Activated T-cell treated with anti-CD3 and anti-CD28 coated beads, Interleukin-2, amount 50 U/mL, for 48 hours (primary cell): ENCODE measurements around the gene KRT37.
"Not testable (repeated sequence)": the region's sequence is repeated elsewhere in the genome, so short reads cannot be mapped to it uniquely, and the experiment has no call there.

Experiments used
- DNase-seq, 2 experiments: peaks; one replicate each; pipeline ENCODE4 v3.0.0-alpha.2; 2020

The KRT37 gene

DNA sequence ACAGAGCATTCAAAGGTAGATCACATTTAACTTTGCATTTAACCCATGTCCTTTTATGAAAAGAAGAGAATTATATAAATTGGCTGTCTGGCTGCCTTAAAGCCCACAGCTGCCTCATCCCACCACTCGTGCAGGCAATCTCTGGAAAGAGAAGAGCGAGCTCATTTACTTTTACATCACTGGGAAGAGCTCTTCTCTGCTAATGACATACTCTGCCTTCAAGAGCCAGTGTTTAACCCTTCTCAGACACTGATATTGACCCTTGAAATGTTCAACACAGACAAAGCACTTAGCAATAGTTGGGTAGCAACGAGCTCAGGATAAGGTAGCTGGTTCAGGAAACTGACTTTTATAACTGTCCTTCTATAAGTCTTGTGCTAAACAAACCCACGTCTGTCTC is 9.6 kb upstream of the KRT37 start:
- DNase-seq: no peak

DNA sequence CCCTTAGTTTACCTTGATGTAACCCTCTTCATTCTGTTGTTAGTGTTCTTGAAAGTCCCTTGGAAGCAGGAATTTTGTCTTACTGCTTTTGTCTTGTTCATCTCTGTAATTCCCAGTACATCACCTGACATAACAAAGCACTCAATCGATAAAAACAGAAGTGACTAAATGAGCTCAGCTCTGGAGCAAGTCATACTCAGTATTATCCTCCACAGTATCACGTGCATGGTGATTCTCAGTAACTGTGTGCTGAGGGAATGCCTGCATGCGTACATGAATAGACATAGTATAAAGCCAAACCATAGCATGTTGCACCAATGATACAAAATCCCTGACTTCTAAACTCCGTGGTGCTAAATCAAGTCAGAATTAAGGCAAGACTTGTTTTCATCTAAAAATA is 9.2 kb upstream of the KRT37 start:
- no peak for DNase-seq

DNA sequence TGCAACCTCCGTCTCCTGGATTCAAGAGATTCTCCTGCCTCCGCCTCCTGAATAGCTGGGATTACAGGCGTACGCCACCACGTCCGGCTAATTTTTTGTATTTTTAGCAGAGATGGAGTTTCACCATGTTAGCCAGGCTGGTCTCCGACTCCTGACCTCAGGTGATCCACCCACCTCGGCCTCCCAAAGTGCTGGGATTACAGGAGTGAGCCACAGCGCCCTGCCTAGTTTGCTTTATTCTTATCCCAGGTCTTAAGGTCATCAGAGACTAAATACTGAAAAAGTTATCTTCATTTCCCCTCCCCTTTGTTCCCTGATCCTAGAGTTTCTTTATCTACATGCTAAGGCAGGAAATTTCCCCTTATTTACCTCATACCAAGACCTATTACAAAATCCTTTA is 6.0 kb upstream of the KRT37 start:
- not testable (repeated sequence) for DNase-seq

DNA sequence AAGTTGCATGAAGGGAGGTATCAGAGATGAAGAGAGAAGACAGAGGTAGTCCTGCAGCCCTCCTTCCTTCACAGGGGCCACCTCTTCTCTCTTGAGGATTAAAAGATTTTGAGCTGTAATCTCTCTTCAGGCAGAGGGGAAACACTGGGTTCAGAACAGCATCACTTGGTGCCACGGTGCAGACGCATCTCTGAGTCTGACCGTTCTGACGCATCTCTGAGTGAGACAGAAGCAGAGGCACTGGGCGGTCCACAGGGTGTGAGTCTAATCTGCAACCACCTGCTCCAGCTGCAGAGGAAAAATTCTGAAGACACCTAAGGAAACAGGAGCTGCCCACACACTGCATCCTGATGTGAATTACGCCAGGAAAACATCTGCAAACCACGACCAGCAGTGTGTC is 5.3 kb upstream of the KRT37 start:
- DNase-seq: no peak

DNA sequence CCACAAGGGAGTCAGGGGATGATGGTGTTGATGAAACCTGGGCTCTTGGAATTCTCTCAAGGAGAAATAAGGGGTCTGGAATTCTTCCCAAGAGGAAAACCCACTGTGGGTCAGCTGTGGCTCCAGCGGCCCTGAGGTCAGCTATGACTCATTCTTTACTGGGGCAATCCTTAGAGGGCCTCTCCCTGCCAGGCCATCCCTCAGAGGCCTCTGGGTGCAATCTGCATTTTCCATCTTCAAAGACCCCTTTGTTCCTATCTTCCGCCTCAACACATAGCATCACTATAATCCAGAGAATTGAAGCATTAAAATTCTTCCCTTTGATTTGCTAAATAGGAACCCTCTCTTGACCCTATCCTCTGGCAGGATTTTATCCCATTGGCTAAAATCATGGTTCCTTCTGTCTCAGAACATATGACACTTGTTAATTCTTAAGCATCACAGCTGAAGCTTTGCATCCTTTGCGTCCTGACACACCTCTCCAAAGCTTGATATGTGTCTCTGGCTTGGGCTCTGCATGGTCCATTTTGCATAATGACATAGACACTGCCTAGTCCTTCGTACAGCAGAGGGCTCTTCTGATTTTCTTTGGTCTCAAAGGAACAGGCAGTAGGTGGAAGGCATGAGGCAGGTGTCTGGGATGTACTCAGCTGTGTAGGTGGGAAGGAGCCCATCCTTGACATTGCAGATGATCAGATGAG is 4.4 kb upstream of the KRT37 start:
- DNase-seq: no peak

DNA sequence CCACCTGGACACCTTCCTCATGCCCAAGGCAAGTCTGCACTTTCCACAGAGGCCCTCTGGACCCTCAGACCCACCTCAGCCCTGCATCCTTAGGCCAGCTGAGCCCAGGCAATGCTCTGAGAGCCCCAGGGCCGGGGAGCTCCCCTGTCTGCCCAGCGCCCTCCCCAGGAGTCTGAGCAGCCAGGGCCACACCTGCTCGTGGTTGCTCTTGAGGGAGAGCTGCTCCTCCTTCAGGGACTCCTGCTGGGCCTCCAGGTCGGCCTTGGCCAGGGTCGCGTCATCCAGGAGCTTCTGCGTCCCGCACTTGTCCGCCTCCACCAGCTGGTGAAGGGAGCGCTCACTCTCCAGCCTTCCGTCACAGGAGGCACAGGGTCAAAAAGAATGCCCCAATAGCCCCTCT is 1.8 kb downstream of the KRT37 start:
- not testable (repeated sequence) for DNase-seq

DNA sequence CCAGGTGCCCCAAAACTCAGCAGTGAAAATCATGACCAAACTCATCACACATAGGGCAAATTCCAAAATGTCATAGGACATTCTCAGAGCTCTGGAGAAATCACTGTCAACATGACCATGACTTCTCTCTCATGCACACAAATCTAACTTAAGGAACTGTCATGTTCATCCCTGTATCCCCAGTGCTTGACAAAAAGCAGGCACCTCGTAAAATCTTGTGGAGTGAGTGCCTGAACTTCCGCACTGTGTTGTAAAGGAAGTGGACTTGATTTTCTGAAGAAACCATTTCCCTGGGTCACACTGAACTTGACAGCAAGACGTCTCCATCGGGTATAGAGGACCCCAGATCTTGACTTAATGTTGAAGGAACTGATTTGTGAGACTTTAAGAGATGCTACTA is 2.8 kb downstream of the KRT37 start:
- no peak for DNase-seq

DNA sequence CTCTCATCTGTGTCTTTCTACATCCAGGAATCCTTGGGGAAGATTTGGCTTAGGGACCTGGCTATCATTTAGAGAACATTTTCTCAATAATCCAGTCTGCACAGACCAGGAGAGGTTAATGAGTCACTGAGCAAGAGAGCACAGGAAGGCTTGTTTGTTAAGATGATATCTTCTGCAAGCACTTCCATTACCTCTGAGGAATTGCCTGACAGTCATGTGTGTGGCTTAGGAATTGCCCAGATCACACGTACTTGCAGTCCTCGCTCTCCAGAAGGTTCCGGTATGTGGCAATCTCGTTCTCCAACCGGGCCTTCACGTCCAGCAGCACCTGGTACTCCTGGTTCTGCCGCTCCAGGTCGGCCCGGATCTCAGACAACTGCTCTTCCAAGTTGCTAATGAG is 3.3 kb downstream of the KRT37 start:
- no peak for DNase-seq

DNA sequence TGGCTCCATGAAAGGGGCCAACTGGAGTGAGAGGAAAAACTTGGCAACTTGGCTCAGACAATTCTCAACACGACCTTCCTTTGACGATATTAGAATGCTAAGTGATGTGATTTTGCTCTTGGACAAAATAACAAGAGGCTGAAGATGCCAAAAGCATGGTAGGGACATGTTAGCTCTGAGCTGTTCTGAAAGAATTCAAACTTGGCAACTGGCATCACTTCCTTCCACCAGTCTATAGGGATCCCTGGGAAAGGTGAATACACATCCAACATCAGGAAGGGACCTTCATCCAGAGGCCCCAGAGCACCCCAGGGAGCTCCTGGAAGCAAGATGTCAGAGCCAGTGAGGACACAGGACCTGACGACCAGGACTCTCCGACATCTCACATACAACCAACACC is 4.3 kb downstream of the KRT37 start:
- no peak for DNase-seq

DNA sequence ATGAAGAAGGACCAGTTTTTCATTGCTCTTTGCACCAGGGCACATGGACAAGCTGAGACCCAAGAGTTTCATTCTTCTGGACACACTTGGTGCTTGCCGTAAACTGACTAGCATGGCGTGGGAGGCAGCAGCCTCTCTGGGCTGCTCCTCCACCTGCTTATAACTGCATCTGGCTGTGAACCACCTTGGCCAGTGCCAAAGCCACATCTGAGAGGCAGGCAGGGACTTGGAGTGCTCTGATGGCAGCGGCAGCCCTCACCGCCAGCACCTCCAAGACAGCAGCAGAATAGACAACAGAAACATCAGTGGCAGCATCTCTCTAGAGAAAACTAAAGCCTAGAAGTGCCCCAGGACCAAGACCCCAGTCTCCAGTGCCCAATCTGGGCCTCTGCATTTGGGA is 4.7 kb downstream of the KRT37 start:
- DNase-seq: no peak

DNA sequence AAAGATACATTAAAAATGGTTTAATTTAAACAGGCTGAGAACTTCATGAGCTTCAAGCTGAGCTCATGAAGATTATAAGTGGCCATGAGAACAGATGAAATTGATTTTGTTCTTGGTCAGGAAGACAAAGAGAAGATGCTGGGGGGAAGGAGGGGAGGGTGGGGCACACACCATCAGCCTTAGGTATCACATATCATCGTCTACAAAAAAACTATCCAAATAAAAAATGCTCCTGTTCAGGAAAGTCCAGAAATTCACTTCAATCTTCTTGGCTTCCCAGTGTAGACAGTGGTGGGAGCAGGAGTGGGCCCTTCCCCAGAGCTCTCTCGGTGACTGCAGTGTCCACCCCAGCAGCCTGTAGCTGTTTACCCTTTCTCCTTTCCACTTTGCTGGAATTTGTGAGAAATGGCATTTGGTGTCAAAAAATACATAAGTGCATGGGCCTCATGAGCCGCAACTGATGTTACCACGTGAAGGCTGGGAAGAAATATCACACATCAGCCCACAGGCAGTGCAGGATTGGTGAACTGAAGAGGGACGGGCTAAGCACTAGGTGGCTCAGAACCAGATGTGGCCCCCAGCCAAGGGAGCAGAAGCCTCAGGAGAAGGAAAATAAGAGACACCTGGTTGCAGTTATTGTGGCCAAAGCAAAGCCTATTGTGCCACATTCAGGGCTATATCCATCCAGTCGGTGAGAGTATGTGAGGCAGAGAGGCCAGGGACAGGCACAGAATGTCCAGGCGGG is 6.1 kb downstream of the KRT37 start:
- DNase-seq: no peak

DNA sequence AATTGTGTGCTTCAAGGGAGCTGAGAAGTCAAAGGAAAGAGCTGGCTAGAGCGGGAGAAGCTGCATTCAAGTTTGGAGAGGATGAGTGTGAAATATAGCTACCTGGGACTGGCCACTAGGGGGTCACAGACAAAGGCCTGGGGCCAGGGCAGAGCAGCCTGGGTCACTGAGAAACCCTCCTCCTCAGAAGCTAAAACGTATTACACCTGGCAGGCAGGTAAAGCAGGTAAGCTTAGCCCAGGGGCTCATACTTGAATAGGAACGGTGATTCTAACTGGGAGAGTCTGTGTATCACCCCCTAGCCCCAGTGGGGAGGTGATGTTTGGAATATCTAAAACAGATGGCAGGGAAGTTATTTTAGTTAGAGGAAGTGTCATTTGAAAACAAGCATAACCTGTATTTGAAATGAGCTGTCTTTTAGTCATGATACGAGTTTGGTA is 6.8 kb downstream of the KRT37 start:
- no peak for DNase-seq

DNA sequence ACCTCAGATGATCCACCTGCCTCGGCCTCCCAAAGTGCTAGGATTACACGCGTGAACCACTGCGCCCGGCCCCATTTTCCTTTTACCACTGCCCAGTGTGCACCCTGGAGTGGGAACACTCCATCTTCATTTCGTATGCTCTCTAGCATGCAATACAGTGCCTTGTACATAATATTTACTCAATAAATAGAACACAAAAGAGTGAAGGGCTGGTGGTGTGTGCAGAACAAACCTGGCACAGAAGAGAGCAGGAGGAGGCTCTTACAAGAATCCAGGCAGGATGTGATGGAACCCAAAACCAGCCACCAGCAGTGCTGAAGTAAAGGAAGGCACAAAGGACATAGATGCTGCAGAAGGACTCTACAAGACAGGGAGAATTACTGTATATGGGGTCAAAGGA is 7.3 kb downstream of the KRT37 start:
- no peak for DNase-seq

DNA sequence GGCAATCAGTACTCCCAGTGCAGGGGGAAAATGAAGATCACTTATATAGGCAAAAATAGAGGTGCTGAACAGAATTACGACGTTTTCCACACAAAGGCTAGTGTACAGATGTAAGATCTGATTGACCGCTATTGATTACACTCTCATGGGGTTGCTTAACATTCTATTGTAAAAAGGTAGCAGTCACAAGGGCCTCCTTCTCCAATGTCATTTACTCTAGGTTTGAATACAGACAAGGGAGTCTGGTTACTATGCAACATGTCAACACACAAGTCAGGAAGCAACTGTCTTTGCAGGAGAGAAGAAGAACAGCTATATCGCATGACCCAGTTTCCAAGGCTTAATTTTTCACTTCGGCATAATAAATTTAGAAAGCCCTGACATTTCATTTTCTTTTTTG is 7.9 kb downstream of the KRT37 start:
- DNase-seq: no peak

DNA sequence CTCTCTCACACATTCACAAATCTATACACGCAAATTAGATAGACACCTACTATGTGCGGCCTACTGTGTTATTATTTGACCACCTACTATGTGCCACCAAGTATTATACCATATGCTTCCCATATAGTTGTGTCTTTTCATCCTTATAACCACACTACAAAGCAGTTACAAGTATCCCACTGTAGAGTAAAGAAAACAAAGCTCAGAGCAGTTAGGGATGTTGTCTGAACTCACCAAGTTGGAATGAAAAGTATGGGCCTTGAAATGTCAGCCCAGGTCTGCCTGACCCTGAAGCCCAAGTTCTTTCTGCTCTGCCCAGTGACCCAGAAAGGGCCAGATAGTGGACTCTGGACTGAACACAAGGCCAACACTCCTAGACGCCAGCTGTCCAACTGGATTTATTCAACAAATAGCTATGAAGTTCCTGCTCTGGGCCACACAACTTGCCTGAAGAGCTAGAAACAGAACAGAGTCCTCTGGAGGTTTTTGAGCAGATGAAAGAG is 8.5 kb downstream of the KRT37 start:
- DNase-seq: no peak

DNA sequence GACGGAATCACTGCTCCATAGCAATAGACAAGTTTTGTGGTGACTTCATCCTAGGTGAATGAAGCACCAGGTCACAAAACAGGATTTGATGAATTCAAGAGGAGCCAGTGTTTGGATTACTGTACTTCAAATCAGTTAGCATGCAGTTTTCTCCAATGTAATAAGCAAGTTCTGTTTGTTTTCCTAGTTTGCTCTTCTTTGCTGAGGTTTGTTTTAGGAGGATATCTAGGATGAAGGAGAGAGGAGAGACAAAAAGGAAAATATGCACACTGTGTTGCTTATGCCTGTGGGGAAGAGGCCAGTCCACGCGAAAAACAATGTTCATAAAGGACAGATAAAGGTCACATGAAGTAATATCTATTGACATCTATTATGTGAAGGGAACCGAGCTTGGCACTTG is 9.0 kb downstream of the KRT37 start:
- DNase-seq: no peak

DNA sequence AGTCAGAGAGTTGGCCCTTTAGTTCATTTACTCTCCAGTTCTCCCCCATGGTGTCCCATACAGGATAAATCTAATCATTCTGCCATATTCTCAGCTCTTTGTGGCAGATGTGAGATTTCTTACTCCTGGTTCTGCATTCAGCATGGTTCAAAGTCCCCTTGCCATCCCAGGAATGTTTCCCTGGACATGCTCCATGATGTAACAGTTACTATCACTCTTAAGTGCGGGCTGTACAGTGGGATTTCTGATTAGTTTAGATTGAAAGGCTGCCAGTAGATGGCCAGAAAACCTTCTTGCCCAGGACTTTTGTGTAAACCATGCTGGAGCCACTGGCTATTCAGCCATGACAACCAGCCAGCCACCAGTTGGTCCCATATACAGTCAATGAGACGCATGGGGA is 10.4 kb downstream of the KRT37 start:
- DNase-seq: no peak

DNA sequence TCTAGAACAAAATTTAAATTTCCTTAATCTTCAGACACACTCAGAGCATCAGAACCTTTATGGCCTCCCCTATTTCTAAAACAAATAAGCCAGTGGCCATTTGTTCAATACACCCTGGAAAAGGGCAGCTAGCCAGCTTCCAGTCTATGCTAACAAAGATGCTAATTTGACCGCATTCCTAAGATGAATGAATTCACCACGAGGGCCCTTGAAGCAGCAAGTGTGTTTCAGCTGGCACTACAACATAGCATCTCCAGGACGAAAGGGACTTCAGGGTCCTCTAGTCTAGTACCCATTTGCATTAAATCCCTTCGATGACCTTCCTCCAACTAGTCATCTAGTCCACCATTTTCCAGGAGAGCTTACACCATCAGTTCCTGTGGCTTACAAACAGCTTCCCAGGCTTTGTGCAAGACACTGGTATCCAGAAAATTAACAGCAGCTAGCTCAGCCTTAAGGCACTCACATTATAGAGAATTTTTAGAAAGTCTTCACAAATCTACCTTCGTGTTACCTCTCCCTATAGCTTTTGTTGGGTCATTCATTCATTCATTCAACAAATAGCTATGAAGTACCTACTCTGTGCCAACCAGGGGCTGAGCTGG is 10.9 kb downstream of the KRT37 start:
- no peak for DNase-seq

DNA sequence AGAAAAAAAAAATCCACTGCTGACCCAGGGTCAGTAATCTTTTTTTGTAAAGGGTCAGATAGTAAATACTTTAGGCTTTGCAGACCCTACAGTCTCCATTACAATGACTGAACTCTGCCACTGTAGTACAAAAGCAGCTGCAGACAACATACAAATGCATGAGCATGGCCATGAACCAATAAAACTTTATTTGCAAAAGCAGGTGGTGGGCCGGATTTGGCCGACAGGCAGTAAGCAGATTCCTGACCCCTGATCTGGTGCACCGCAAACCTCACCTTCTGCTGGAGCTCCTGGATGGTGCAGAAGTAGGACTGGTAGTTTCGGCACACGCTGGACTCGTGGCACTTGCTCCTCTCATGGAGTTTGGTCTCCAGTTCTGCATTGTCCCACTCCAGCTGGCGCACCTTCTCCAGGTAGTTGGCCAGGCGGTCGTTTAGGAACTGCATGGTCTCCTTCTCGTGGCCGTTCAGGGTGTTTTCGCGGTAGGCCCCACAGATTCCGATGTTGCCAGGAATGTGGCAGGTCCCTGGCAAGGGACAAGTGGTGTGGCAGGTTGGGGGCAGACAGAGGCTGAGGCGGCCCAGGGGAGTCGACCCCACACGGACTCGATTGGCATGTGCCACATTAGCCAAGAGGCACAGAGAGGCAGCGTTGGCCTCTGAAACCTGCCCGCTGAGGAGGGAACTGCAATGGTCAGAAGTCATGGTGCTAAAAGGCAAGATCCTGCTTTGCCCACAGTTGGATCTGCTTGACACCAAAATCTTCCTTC is 13.1 kb downstream of the KRT37 start:
- no peak for DNase-seq

DNA sequence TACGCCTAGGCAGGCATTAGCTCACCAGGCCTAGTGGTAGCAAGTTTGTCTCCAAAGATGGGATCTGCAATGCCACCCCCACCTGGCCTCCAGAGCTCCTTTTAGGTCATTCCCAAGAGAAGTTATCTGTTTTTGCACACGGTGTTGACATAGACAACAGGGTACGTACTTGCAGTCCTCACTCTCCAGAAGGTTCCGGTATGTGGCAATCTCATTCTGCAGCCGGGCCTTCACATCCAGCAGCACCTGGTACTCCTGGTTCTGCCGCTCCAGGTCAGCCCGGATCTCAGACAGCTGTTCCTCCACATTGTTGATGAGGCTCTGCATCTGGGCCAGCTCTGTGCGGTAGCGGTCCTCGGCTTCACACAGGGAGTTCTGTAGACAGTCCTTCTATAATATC is 17.2 kb downstream of the KRT37 start:
- DNase-seq: no peak

DNA sequence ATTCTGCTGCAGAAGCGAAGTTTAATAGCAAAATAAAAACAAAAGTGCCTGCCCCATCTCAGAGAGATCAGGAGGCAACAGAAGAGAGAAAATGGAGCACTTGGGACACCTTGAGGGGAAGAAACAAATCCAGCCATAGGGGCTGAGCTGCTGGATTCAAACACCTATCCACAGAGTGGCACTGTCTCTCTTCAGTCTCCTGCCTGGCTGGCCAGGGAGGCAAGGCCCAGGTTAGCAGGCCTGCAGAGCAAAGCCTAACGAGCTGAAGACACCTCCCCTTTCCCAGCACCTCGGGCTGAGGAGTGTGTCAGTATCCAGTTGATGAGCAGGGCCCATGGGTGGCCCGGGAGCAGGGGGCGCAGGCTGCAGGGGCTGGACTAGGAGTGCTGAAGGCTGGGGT is 18.2 kb downstream of the KRT37 start:
- DNase-seq: no peak

DNA sequence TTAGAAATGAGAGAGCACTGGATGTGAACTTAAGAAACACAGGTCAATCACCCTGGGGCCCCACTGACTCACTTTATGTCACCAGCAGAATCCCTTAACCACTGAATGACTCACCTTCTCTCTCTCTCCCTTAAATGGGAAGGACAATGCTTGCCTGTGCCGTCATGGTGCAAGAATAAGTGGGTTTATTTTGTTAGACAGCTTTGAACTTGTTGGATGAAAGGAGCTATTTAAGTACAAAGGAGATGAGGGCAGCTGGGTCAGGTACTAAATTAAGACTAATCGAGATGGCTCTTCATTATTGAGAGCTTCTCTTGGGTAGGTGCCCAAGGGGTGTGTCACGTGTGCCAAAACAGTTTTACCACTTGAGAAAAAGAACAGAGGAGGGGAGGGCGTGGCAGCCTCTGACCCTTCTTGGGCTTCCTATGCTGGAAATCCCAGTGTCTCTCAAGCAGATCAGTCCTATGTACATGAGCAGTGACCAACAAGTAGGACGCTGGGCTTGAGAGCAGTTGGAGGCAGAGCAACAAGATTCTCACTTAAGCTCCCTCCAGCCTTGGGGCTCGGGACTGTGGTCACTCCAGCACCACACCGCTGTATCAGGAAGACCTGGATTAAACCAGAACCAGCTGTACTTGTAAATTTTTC is 20.2 kb downstream of the KRT37 start:
- peak; percentile 59 to 67 for DNase-seq
